Smooth muscle cell (in vitro differentiated cells): ENCODE results near the gene NPEPPS. TPM values are rescaled to one million over a fixed set of nuclear protein-coding genes. Genes with fewer than 3 reads are reported as not detected.

Source experiments
- DNase-seq: peaks from one replicate; lab custom pipeline; 2025; ENCODE audit not compliant: unreplicated experiment; lab: John Stamatoyannopoulos, UW
- H2AFZ ChIP-seq: fragments of 200-600 bp; sonication (generic); 2 replicates; pipeline ENCODE4 v1.6.0; 2016; ENCODE audit warnings: antibody characterized with exemption, low read depth, mild to moderate bottlenecking
- H3F3A ChIP-seq: fragments of 200-600 bp; sonication (generic); 2 replicates; pipeline ENCODE4 v1.6.0; 2017; ENCODE audit warnings: antibody characterized with exemption, low read depth
- H3K27ac ChIP-seq: fragments of 200-600 bp; sonication (generic); 2 replicates; pipeline ENCODE4 v1.5.1; 2016; ENCODE audit warnings: low read depth, mild to moderate bottlenecking
- H3K27me3 ChIP-seq: fragments of 200-600 bp; sonication (generic); 2 replicates; pipeline ENCODE4 v1.6.1; 2016; ENCODE audit warnings: low read depth, mild to moderate bottlenecking
- H3K36me3 ChIP-seq: fragments of 200-600 bp; sonication (generic); 2 replicates; pipeline ENCODE4 v1.5.1; 2016; ENCODE audit warnings: low read depth
- H3K4me1 ChIP-seq: fragments of 200-600 bp; sonication (generic); 2 replicates; pipeline ENCODE4 v1.5.1; 2016; ENCODE audit warnings: low read depth
- H3K4me2 ChIP-seq: fragments of 200-600 bp; sonication (generic); 2 replicates; pipeline ENCODE4 v1.6.0; 2016; ENCODE audit warnings: mild to moderate bottlenecking
- H3K4me3 ChIP-seq: fragments of 200-600 bp; sonication (generic); 2 replicates; pipeline ENCODE4 v1.5.1; 2016; ENCODE audit warnings: mild to moderate bottlenecking
- H3K79me2 ChIP-seq: fragments of 200-600 bp; sonication (generic); 2 replicates; pipeline ENCODE4 v1.6.0; 2016; ENCODE audit warnings: low read depth, mild to moderate bottlenecking
- H3K9ac ChIP-seq: fragments of 200-600 bp; sonication (generic); 2 replicates; pipeline ENCODE4 v1.6.0; 2016; ENCODE audit warnings: low read depth
- H3K9me3 ChIP-seq: fragments of 200-600 bp; sonication (generic); replicated peaks from 2 replicates; pipeline ENCODE4 v1.5.1; 2016; ENCODE audit warnings: low read depth
- H4K20me1 ChIP-seq: fragments of 200-600 bp; sonication (generic); 2 replicates; pipeline ENCODE4 v1.6.0; 2016; ENCODE audit warnings: low read depth
- CTCF ChIP-seq: fragments of 200-600 bp; sonication (generic); IDR thresholded peaks from 2 replicates; pipeline ENCODE4 v1.5.1; 2017; ENCODE audit warnings: borderline replicate concordance, mild to moderate bottlenecking, antibody characterized with exemption; ENCODE audit not compliant: insufficient read depth, poor library complexity, severe bottlenecking
- WGBS: methylation state at CpG from one replicate; pipeline ENCODE4 v1.1.7; 2016; ENCODE audit warnings: low lambda C conversion rate; 5-methylcytosine and 5-hydroxymethylcytosine counted together
- polyA plus RNA-seq: library from polyadenylated mRNA; unstranded; fragments of >200 nt; fragmentation: Nextera tagmentation; extraction: Ambion mirVana; gene quantifications from 2 replicates; pipeline ENCODE4 v1.2.1, GENCODE V29; 2016
- total RNA-seq: library from RNA; depleted of rRNA; stranded (reverse); fragments of >200 nt; gene quantifications from 2 replicates; pipeline ENCODE4 v1.2.3, GENCODE V29; 2014

Gene NPEPPS
- total and polyA plus RNA-seq, 2 experiments from 2014 or later = 50.2 to 70.5 TPM

GRCh38 chr17:47636273-47637030 is 105.5 kb downstream of the NPEPPS start:
- H3K4me2 ChIP-seq = no peak overlapping the region
- H3K4me1 ChIP-seq = no peaks in the 10 kb centered on the region
- no peak overlapping the region for H3K27ac ChIP-seq
- WGBS = 99% methylated on average over 2 of the region's 2 CpGs
- H3K4me3 ChIP-seq = no peak overlapping the region
- H3F3A ChIP-seq = no peaks in the 10 kb centered on the region
- no peak overlapping the region for H3K9ac ChIP-seq
- H3K79me2 ChIP-seq = no peaks in the 10 kb centered on the region
- no peak for TF ChIP-seq CTCF
- no peaks in the 10 kb centered on the region for H3K9me3 ChIP-seq
- no peaks in the 10 kb centered on the region for H3K36me3 ChIP-seq
- H3K27me3 ChIP-seq = no peaks in the 10 kb centered on the region
- no peak overlapping the region for H2AFZ ChIP-seq
- DNase-seq = no peak
- no peaks in the 10 kb centered on the region for H4K20me1 ChIP-seq

GRCh38 chr17:47638903-47639302 is 108.0 kb downstream of the NPEPPS start:
- H4K20me1 ChIP-seq = no peaks in the 10 kb centered on the region
- no peak for DNase-seq
- no peak overlapping the region for H2AFZ ChIP-seq
- H3K27me3 ChIP-seq = no peaks in the 10 kb centered on the region
- WGBS = 89% methylated on average over 5 of the region's 5 CpGs
- no peaks in the 10 kb centered on the region for H3K36me3 ChIP-seq
- no peaks in the 10 kb centered on the region for H3K4me1 ChIP-seq
- no peaks in the 10 kb centered on the region for H3F3A ChIP-seq
- no peak overlapping the region for H3K27ac ChIP-seq
- H3K4me3 ChIP-seq = no peak overlapping the region
- H3K9ac ChIP-seq = no peak overlapping the region
- H3K79me2 ChIP-seq = no peaks in the 10 kb centered on the region
- no peak overlapping the region for H3K4me2 ChIP-seq
- no peaks in the 10 kb centered on the region for H3K9me3 ChIP-seq
- TF ChIP-seq CTCF = no peak

GRCh38 chr17:47640076-47640475 is 109.2 kb downstream of the NPEPPS start:
- TF ChIP-seq CTCF = no peak
- H2AFZ ChIP-seq = no peak overlapping the region
- H3K27ac ChIP-seq = no peak overlapping the region
- H3K4me2 ChIP-seq = no peak overlapping the region
- no peaks in the 10 kb centered on the region for H3K9me3 ChIP-seq
- H3K9ac ChIP-seq = no peak overlapping the region
- H3F3A ChIP-seq = no peaks in the 10 kb centered on the region
- H3K4me1 ChIP-seq = no peaks in the 10 kb centered on the region
- DNase-seq = no peak
- no peaks in the 10 kb centered on the region for H3K36me3 ChIP-seq
- H4K20me1 ChIP-seq = no peaks in the 10 kb centered on the region
- no peaks in the 10 kb centered on the region for H3K79me2 ChIP-seq
- 93% methylated on average over 3 of the region's 3 CpGs for WGBS
- no peaks in the 10 kb centered on the region for H3K27me3 ChIP-seq
- H3K4me3 ChIP-seq = no peak overlapping the region

- Histone ChIP-seq H3K79me2 (no peaks in the 10 kb centered on the region), H3K4me2 (no peak overlapping the region), H3K27me3 (no peaks in the 10 kb centered on the region), H3K4me1 (no peaks in the 10 kb centered on the region), H3K27ac (no peak overlapping the region), H3K4me3 (no peak overlapping the region), H2AFZ (no peak overlapping the region), H3K9ac (no peak overlapping the region), H3K9me3 (no peaks in the 10 kb centered on the region), H3K36me3 (no peaks in the 10 kb centered on the region), H4K20me1 (no peaks in the 10 kb centered on the region), H3F3A (no peaks in the 10 kb centered on the region)
- no peak for DNase-seq
- WGBS = 94% methylated on average over 4 of the region's 4 CpGs
- no peak for TF ChIP-seq CTCF
Measured at GRCh38 chr17:47641202-47641601, 110.3 kb downstream of the NPEPPS start.
